Uterus (tissue), 2 donors: Measurements from ENCODE around the gene ABCC6.
"Not testable (repeated sequence)": the region's sequence is repeated elsewhere in the genome, so short reads cannot be mapped to it uniquely, and the experiment has no call there.

Experiments used
- POLR2A ChIP-seq, 2 donors: fragments of 450-650 bp; IDR thresholded peaks; one replicate each; pipeline ENCODE4 v1.6.1; 2016; ENCODE audit warnings: antibody characterized with exemption in 2 of 2, mild to moderate bottlenecking in 1 of 2, moderate library complexity in 1 of 2
- TF ChIP-seq, protein P1 (sequence below), 4 experiments: fragments of 200-600 bp in 2 of 4; fragments of 450-650 bp in 2 of 4; sonication (generic) in 2 of 4; IDR thresholded peaks; one replicate each; pipeline ENCODE4 v1.5.1; 2016 to 2019; ENCODE audit warnings: antibody characterized with exemption in 4 of 4, mild to moderate bottlenecking in 2 of 4, moderate library complexity in 1 of 4

DNA sequence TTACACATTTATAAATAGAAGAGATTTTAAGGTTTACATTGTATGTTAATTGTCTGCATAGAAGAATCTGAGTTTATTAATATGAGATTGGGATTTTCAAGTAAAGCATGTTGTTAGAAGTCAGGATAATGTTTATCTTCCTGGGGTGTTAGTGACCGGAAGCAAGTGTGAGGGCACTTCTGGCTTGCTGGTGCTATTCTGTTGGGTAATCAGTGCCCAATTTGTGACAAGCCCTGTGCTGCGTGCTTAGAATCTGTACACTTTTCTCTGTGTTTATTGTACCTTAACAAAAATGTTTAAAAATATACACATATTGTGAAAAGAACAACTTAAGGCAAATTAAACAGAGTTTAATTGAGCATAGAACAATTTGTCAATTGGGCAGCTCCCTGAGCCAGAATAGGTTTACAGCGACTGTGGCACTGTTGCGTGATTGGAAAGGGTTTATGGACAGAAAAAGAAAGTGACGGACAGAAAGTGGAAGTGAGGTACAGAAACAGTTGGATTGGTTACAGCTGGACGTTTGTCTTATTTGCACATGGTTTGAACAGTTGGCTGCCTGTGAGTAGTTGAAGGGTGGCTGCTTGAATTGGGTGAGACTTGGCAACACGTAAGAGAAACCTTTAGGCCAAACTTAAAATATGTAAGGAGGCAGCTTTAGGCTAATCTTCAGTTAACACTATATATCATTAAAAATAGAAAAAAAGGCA, 26.5 kb upstream of the ABCC6 start:
- TF ChIP-seq, protein P1, sequence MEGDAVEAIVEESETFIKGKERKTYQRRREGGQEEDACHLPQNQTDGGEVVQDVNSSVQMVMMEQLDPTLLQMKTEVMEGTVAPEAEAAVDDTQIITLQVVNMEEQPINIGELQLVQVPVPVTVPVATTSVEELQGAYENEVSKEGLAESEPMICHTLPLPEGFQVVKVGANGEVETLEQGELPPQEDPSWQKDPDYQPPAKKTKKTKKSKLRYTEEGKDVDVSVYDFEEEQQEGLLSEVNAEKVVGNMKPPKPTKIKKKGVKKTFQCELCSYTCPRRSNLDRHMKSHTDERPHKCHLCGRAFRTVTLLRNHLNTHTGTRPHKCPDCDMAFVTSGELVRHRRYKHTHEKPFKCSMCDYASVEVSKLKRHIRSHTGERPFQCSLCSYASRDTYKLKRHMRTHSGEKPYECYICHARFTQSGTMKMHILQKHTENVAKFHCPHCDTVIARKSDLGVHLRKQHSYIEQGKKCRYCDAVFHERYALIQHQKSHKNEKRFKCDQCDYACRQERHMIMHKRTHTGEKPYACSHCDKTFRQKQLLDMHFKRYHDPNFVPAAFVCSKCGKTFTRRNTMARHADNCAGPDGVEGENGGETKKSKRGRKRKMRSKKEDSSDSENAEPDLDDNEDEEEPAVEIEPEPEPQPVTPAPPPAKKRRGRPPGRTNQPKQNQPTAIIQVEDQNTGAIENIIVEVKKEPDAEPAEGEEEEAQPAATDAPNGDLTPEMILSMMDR (IDR thresholded peaks at IDR 0.05) = not testable (repeated sequence)
- TF ChIP-seq POLR2A (IDR thresholded peaks at IDR 0.05) = not testable (repeated sequence)
